Esophagus squamous epithelium (tissue), 5 donors: ENCODE data around the gene C15orf62. TPM values are rescaled to one million over a fixed set of nuclear protein-coding genes. Genes with fewer than 3 reads are reported as not detected.

ENCODE experiments used
- DNase-seq: peaks from one replicate; lab custom pipeline; 2025; lab: John Stamatoyannopoulos, UW
- H3K27ac ChIP-seq, 4 donors: fragments of 200-600 bp; sonication (generic); one replicate each; pipeline ENCODE4 v1.5.1; 2016 to 2019; ENCODE audit warnings: mild to moderate bottlenecking in 1 of 4
- H3K27me3 ChIP-seq, 4 donors: fragments of 200-600 bp; sonication (generic); 1 replicate in 3 of 4; 2 replicates in 1 of 4; pipeline versions ENCODE4 v1.5.1 to v1.6.0; 2017 to 2021; ENCODE audit warnings: antibody characterized with exemption in 1 of 4
- H3K36me3 ChIP-seq, 3 donors: fragments of 200-600 bp; sonication (generic); one replicate each; pipeline ENCODE4 v1.5.1; 2016 to 2019
- H3K4me1 ChIP-seq, 3 donors: fragments of 200-600 bp; sonication (generic); one replicate each; pipeline ENCODE4 v1.5.1; 2017 to 2019
- H3K4me3 ChIP-seq, 4 donors: fragments of 200-600 bp; sonication (generic); 1 replicate in 3 of 4; 2 replicates in 1 of 4; pipeline ENCODE4 v1.5.1; 2016 to 2019; ENCODE audit warnings: mild to moderate bottlenecking in 2 of 4, moderate library complexity in 1 of 4
- H3K9me3 ChIP-seq, 3 donors: fragments of 200-600 bp; sonication (generic); one replicate each; pipeline ENCODE4 v1.5.1; 2016 to 2019
- POLR2A ChIP-seq, 4 donors: fragments of 450-650 bp; IDR thresholded peaks; one replicate each; pipeline ENCODE4 v1.6.1; 2017; ENCODE audit warnings: antibody characterized with exemption in 4 of 4, mild to moderate bottlenecking in 4 of 4, moderate library complexity in 3 of 4
- WGBS, 2 donors: methylation state at CpG; one replicate each; pipeline ENCODE4 v1.1.5; 2018; 5-methylcytosine and 5-hydroxymethylcytosine counted together
- intact Hi-C: fragments of 100-400 bp; cut with DNase I; formaldehyde crosslinking; loops from one replicate; pipeline ENCODE4 v1.15.0; 2022
- total RNA-seq, 4 donors: library from RNA; depleted of rRNA; stranded (reverse); fragments of >200 nt; gene quantifications; one replicate each; pipeline ENCODE4 v1.1.0, GENCODE V29; 2016
- TF ChIP-seq, protein P1 (sequence below), 6 experiments: fragments of 450-650 bp in 4 of 6; fragments of 200-600 bp in 2 of 6; sonication (generic) in 2 of 6; IDR thresholded peaks; one replicate each; pipeline ENCODE4 v1.5.1; 2016 to 2019; ENCODE audit warnings: antibody characterized with exemption in 6 of 6, mild to moderate bottlenecking in 4 of 6, moderate library complexity in 4 of 6
- donor health status: DM: yes; HTN: yes; CAD: no.

C15orf62 gene
- total RNA-seq, 4 donors from 2014 or later: 11.3 to 44.3 (median 22.2) TPM

DNA sequence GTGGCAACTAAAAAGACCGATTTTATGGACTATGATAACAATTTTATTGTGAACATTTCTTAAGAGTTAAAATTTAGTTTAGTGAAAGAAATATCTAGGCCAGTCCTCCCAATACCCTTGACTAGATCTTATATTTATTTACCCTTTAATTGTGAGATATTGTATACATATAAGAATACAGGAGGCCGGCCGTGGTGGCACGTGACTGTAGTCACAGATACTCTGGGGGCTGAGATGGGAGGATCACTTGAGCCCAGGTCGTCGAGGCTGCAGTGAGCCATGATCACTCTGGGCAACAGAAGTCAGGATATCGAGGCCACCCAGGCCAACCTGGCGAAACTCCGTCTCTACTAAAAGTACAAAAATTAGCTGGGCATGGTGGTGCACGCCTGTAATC, 14.0 kb upstream of the C15orf62 start:
- no peak for DNase-seq
- 29 to 62% methylated on average over 4 to 10 of the region's 10 CpGs for WGBS, 2 donors

DNA sequence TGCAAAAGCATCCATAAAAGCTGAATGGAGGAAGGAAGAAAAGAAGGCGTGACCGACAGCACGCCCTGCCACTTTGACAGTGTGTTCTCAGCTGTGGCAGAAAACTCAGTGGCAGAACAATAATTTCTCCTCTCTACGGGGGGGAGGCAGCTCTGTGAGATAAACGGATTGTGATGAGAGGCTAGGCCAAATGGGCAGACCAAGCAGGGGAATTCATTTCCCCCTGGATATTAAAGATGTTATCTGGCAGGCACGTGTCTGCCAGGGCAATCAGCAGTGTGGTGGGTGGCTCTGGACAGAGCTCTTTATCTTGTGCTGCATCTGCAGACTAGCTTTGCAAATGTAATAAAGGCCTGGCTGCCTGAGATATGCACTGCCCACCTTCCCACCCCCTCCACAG, 12.8 kb upstream of the C15orf62 start:
- Histone ChIP-seq H3K9me3 (no peaks in the 10 kb centered on the region), H3K4me1 (peaks cover 6 to 35% (median 7%) of the 10 kb centered on the region in 3 donors), H3K27me3 (no peaks in the 10 kb centered on the region), H3K4me3 (no peak overlapping the region), H3K27ac (no peak overlapping the region), H3K36me3 (peaks cover 0 to 9% (median 0%) of the 10 kb centered on the region in 3 donors)
- TF ChIP-seq, protein P1, sequence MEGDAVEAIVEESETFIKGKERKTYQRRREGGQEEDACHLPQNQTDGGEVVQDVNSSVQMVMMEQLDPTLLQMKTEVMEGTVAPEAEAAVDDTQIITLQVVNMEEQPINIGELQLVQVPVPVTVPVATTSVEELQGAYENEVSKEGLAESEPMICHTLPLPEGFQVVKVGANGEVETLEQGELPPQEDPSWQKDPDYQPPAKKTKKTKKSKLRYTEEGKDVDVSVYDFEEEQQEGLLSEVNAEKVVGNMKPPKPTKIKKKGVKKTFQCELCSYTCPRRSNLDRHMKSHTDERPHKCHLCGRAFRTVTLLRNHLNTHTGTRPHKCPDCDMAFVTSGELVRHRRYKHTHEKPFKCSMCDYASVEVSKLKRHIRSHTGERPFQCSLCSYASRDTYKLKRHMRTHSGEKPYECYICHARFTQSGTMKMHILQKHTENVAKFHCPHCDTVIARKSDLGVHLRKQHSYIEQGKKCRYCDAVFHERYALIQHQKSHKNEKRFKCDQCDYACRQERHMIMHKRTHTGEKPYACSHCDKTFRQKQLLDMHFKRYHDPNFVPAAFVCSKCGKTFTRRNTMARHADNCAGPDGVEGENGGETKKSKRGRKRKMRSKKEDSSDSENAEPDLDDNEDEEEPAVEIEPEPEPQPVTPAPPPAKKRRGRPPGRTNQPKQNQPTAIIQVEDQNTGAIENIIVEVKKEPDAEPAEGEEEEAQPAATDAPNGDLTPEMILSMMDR (IDR thresholded peaks at IDR 0.05): no peak
- TF ChIP-seq POLR2A (IDR thresholded peaks at IDR 0.05): no peak
- DNase-seq: no peak
- WGBS, 2 donors: 47 to 55% methylated on average over 5 to 6 of the region's 6 CpGs
- intact Hi-C loops: no loop called here

More for the DNA sequence above, 14.0 kb upstream of the C15orf62 start:
- TF ChIP-seq, protein P1 (IDR thresholded peaks at IDR 0.05): no peak
- TF ChIP-seq POLR2A (IDR thresholded peaks at IDR 0.05): no peak
- no peaks in the 10 kb centered on the region for H3K27me3 ChIP-seq
- no peaks in the 10 kb centered on the region for H3K9me3 ChIP-seq
- peak overlapping the region; percentile 83 to 95 (median 88) for H3K27ac ChIP-seq
- H3K36me3 ChIP-seq: peaks cover 0 to 21% (median 9%) of the 10 kb centered on the region in 3 donors
- H3K4me1 ChIP-seq: peaks cover 6 to 35% (median 7%) of the 10 kb centered on the region in 3 donors
- intact Hi-C loops: no loop called here
- H3K4me3 ChIP-seq: peak overlapping the region; percentile 77 to 95 (median 82)

DNA sequence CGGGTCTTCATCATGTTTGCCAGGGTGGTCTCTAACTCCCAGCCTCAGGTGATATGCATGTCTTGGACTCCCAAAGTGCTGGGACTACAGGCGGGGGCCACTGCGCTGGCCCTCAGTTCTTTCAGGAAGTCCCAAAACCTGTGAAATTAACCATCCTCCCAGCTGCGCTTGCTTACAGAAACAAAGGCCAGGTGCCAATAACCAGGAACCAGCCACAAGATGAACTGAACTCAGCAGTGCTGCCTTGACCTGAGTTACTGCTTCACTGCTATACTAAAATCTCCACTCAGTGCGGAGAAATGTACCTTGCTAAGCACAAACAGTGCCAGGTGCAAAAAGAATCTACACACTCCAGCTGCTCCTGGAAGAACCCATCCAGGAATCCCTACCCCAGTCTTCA, 9.8 kb upstream of the C15orf62 start:
- no peak overlapping the region for H3K27ac ChIP-seq
- no peaks in the 10 kb centered on the region for H3K27me3 ChIP-seq
- no peak for TF ChIP-seq POLR2A (IDR thresholded peaks at IDR 0.05)
- TF ChIP-seq, protein P1 (IDR thresholded peaks at IDR 0.05): no peak
- H3K4me3 ChIP-seq: no peak overlapping the region
- no peaks in the 10 kb centered on the region for H3K36me3 ChIP-seq
- H3K9me3 ChIP-seq: no peaks in the 10 kb centered on the region
- H3K4me1 ChIP-seq: peaks cover 19 to 33% (median 23%) of the 10 kb centered on the region in 3 donors
- intact Hi-C loops: no loop called here
- no peak for DNase-seq
- WGBS, 2 donors: 81 to 91% methylated on average over 2 to 5 of the region's 5 CpGs

DNA sequence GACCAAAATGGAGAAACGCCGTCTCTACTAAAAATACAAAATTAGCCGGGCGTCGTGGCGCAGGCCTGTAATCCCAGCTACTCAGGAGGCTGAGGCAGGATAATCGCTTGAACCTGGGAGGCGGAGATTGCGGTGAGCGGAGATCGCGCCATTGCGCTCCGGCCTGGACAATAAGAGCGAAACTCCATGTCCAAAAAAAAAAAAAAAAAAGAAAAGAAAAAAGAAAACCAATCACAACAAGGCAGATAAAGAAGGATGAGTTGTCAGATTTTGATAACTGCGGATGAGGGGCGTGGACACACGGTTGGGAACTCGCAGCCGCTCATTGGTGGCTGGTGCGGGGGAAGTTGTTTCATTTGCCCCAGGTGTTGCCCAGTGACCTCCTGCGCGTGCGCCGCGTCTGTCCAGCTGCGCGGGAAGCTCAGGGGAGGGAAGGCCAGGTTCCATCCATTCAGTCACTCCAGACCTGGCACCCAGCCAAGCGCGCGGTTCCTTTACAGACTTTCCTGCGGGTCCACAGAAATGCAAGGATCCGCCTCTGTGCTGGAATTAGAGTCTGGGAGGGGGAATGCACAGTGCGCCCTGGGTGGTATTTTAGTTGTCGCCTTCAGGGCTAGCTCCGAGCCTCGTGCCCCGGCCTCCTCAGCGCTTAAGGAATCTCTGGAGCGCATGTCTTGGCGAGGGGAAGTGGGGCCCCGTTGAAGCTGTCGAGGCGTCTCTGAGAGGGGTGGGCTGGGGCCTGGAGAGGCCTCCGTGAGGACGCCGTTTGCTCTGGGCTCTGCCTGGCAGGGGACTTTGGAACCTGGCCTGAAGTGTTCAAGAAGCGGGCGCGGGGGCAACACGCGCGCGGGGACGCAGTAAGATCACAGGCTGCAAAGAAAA, 6.6 kb upstream of the C15orf62 start:
- DNase-seq: no peak
- Histone ChIP-seq H3K36me3 (peaks cover 4 to 14% (median 8%) of the 10 kb centered on the region in 3 donors), H3K27me3 (no peaks in the 10 kb centered on the region), H3K4me3 (peak overlapping the region; percentile 35 to 84 (median 52)), H3K9me3 (no peaks in the 10 kb centered on the region), H3K27ac (peak overlapping the region; percentile 86 to 96 (median 90)), H3K4me1 (peaks cover 49 to 58% (median 54%) of the 10 kb centered on the region in 3 donors)
- intact Hi-C loops: no loop called here
- WGBS, 2 donors: 34 to 40% methylated on average over 19 to 35 of the region's 55 CpGs
- TF ChIP-seq POLR2A (IDR thresholded peaks at IDR 0.05): no peak
- TF ChIP-seq, protein P1 (IDR thresholded peaks at IDR 0.05): no peak
